Measurements from ENCODE around the gene CCDC149.

DNA sequence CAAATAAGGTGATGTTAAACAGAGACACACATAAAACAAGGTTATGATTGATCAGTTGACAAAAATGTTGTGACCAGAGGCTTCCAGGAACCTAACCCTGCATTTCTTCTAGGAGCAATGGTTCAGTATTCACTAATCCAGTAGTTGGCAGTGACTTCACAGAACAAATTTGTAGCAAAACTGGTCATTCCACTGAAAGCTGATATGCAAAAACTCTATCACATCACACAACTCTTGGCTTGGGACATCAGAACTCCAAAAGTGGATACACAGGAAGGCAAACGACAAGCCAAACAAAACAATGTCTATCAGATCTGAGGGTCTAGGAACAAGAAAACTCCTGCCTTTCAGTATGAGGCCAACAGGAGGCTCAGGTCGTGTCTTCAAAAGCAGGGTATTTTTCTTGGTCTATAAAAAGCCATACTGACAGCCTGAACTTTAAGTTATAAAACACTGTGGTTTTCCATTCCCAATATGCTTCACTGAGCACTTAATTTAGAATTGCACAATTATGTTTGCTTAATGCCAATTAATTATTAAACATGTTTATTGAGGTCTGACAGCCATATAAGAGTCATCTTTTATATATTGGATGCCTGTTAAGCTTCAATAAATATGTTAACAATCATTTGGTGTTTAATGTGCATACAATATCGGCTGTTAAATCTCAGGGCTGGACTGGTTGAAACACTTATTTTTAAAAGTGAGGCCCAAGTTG lies 71.9 kb downstream of the CCDC149 start:
- TF ChIP-seq, protein P1, sequence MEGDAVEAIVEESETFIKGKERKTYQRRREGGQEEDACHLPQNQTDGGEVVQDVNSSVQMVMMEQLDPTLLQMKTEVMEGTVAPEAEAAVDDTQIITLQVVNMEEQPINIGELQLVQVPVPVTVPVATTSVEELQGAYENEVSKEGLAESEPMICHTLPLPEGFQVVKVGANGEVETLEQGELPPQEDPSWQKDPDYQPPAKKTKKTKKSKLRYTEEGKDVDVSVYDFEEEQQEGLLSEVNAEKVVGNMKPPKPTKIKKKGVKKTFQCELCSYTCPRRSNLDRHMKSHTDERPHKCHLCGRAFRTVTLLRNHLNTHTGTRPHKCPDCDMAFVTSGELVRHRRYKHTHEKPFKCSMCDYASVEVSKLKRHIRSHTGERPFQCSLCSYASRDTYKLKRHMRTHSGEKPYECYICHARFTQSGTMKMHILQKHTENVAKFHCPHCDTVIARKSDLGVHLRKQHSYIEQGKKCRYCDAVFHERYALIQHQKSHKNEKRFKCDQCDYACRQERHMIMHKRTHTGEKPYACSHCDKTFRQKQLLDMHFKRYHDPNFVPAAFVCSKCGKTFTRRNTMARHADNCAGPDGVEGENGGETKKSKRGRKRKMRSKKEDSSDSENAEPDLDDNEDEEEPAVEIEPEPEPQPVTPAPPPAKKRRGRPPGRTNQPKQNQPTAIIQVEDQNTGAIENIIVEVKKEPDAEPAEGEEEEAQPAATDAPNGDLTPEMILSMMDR (conservative IDR thresholded peaks at IDR 0.05 in 1 of 2, IDR thresholded peaks at IDR 0.05 in 1 of 2; ENCODE audit: extremely low read depth in 1 of 2, insufficient read depth in 1 of 2, low read depth in 1 of 2, low read length in 2 of 2): no peak
- no peak for TF ChIP-seq EZH2 (IDR thresholded peaks at IDR 0.05; ENCODE audit: borderline replicate concordance, low read length)

Data from mammary epithelial cell (primary cell).